Right lobe of liver (tissue), 4 donors: ENCODE data around the gene GRID1.

Source experiments
- POLR2A ChIP-seq: fragments of 450-650 bp; IDR thresholded peaks from one replicate; pipeline ENCODE4 v1.6.1; 2017; ENCODE audit warnings: antibody characterized with exemption, mild to moderate bottlenecking
- TF ChIP-seq, protein P1 (sequence below), 4 donors: fragments of 200-600 bp in 3 of 4; fragments of 450-650 bp in 1 of 4; IDR thresholded peaks; one replicate each; pipeline versions ENCODE4 v1.5.1 to v1.8.0; 2016 to 2022; ENCODE audit warnings: antibody characterized with exemption in 4 of 4, mild to moderate bottlenecking in 2 of 4
- donor health status: DM: no; HTN: no; CAD: no.
- donor health status: DM: no; HTN: no; CAD: no.
- donor health status: DM: no; HTN: yes; CAD: no.

DNA sequence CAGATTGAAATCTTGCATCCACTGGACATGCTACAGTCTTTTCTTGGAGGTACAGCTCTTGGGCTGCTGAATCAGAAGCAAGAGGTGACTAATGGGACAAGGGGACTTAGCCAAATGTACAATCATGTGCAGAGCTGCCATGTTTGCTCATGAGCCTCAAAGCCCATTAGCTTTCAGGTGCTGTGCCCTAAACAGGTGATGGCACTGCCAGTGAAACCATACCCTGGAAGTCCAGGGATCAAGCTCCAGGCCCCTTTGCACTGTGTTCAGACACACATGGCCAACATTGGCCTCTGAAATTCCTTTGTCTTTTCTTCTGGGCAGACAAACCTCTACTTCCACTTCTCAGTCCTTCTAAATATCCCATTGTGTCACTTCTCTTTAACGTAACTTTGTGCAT, 328.2 kb downstream of the GRID1 start:
- TF ChIP-seq, protein P1, sequence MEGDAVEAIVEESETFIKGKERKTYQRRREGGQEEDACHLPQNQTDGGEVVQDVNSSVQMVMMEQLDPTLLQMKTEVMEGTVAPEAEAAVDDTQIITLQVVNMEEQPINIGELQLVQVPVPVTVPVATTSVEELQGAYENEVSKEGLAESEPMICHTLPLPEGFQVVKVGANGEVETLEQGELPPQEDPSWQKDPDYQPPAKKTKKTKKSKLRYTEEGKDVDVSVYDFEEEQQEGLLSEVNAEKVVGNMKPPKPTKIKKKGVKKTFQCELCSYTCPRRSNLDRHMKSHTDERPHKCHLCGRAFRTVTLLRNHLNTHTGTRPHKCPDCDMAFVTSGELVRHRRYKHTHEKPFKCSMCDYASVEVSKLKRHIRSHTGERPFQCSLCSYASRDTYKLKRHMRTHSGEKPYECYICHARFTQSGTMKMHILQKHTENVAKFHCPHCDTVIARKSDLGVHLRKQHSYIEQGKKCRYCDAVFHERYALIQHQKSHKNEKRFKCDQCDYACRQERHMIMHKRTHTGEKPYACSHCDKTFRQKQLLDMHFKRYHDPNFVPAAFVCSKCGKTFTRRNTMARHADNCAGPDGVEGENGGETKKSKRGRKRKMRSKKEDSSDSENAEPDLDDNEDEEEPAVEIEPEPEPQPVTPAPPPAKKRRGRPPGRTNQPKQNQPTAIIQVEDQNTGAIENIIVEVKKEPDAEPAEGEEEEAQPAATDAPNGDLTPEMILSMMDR (IDR thresholded peaks at IDR 0.05) = no peak
- TF ChIP-seq POLR2A = no peak
